D341Med (cell line): Measurements from ENCODE around the gene HMGCS1.
"Not testable (repeated sequence)": the region's sequence is repeated elsewhere in the genome, so short reads cannot be mapped to it uniquely, and the experiment has no call there.

ENCODE experiments used
- DNase-seq: peaks from one replicate; pipeline ENCODE4 v3.0.0; 2012; ENCODE audit warnings: low spot score

The HMGCS1 gene

GRCh38 chr5:43273552-43273951, 39.7 kb downstream of the HMGCS1 start:
- DNase-seq = no peak

- DNase-seq = no peak
Observed at GRCh38 chr5:43270645-43271044, 42.6 kb downstream of the HMGCS1 start.

- DNase-seq = no peak
Observed at GRCh38 chr5:43268188-43268820, 44.9 kb downstream of the HMGCS1 start.

GRCh38 chr5:43262269-43262668, 50.9 kb downstream of the HMGCS1 start:
- DNase-seq = not testable (repeated sequence)

GRCh38 chr5:43258116-43258515, 55.1 kb downstream of the HMGCS1 start:
- DNase-seq = no peak

GRCh38 chr5:43256261-43256966, 56.8 kb downstream of the HMGCS1 start:
- no peak for DNase-seq

GRCh38 chr5:43255704-43256103, 57.5 kb downstream of the HMGCS1 start:
- DNase-seq = no peak

GRCh38 chr5:43251754-43252153, 61.5 kb downstream of the HMGCS1 start:
- DNase-seq = no peak

- no peak for DNase-seq
Observed at GRCh38 chr5:43245724-43246385, 67.4 kb downstream of the HMGCS1 start.

- DNase-seq = no peak
Observed at GRCh38 chr5:43244823-43245565, 68.2 kb downstream of the HMGCS1 start.

GRCh38 chr5:43243270-43243669, 69.9 kb downstream of the HMGCS1 start:
- no peak for DNase-seq

- no peak for DNase-seq
Observed at GRCh38 chr5:43242196-43242595, 71.0 kb downstream of the HMGCS1 start.
